H9 (cell line): Measurements from ENCODE around the gene ANKRD35. TPM values are rescaled to one million over a fixed set of nuclear protein-coding genes. Genes with fewer than 3 reads are reported as not detected.
A peak's percentile ranks its signal among the peaks of the same experiment; 100 is the strongest.

Experiments
- DNase-seq: peaks from one replicate; pipeline ENCODE4 v3.0.0-alpha.2; 2017
- H2AFZ ChIP-seq: one replicate; pipeline ENCODE4 v1.6.1; 2013; ENCODE audit warnings: mild to moderate bottlenecking, low read length, control low read depth, moderate library complexity
- H2AK5ac ChIP-seq: 2 replicates; pipeline ENCODE4 v1.6.1; 2013; ENCODE audit warnings: low read length, control low read depth, mixed read lengths; ENCODE audit not compliant: insufficient read length
- H2BK120ac ChIP-seq: one replicate; pipeline ENCODE4 v1.6.1; 2013; ENCODE audit warnings: low read depth, mild to moderate bottlenecking, low read length, control low read depth, inconsistent platforms; ENCODE audit not compliant: poor library complexity, severe bottlenecking
- H2BK12ac ChIP-seq: 2 replicates; pipeline ENCODE4 v1.6.1; 2013; ENCODE audit warnings: low read length, control low read depth, mixed read lengths, low read depth; ENCODE audit not compliant: insufficient read length
- H2BK15ac ChIP-seq: 2 replicates; pipeline ENCODE4 v1.6.1; 2013; ENCODE audit warnings: low read depth, low read length, control low read depth
- H2BK20ac ChIP-seq: one replicate; pipeline ENCODE4 v1.6.1; 2013; ENCODE audit warnings: low read depth, mild to moderate bottlenecking, low read length, control low read depth, inconsistent platforms; ENCODE audit not compliant: poor library complexity, severe bottlenecking
- H2BK5ac ChIP-seq: 2 replicates; pipeline ENCODE4 v1.6.1; 2013; ENCODE audit warnings: low read length, control low read depth, mixed read lengths; ENCODE audit not compliant: insufficient read length
- H3K14ac ChIP-seq: 2 replicates; pipeline ENCODE4 v1.6.1; 2013; ENCODE audit warnings: low read length, control low read depth; ENCODE audit not compliant: insufficient read depth
- H3K18ac ChIP-seq: 2 replicates; pipeline ENCODE4 v1.6.1; 2013; ENCODE audit warnings: low read depth, mild to moderate bottlenecking, mixed read lengths, low read length, control low read depth; ENCODE audit not compliant: insufficient read length
- H3K23ac ChIP-seq: 2 replicates; pipeline ENCODE4 v1.6.1; 2013; ENCODE audit warnings: low read length, control low read depth, mixed read lengths, low read depth; ENCODE audit not compliant: insufficient read length
- H3K23me2 ChIP-seq: 2 replicates; pipeline ENCODE4 v1.6.1; 2013; ENCODE audit warnings: low read depth, mild to moderate bottlenecking, mixed read lengths, low read length, control low read depth; ENCODE audit not compliant: insufficient read length, poor library complexity, severe bottlenecking
- H3K27ac ChIP-seq: 2 replicates; pipeline ENCODE4 v1.5.1; 2013; ENCODE audit warnings: low read length, control low read depth, mixed read lengths, low read depth; ENCODE audit not compliant: insufficient read length
- H3K27me3 ChIP-seq: 2 replicates; pipeline ENCODE4 v1.6.1; 2013; ENCODE audit warnings: low read length, control low read depth, inconsistent platforms; ENCODE audit not compliant: insufficient read depth
- H3K4ac ChIP-seq: 2 replicates; pipeline ENCODE4 v1.6.1; 2013; ENCODE audit warnings: low read depth, mild to moderate bottlenecking, control low read depth, inconsistent platforms, low read length, moderate library complexity
- H3K4me1 ChIP-seq: 2 replicates; pipeline ENCODE4 v1.6.1; 2013; ENCODE audit warnings: low read length, control low read depth, inconsistent platforms; ENCODE audit not compliant: insufficient read depth
- H3K4me2 ChIP-seq: 2 replicates; pipeline ENCODE4 v1.6.1; 2013; ENCODE audit warnings: low read length, control low read depth, mixed read lengths; ENCODE audit not compliant: insufficient read length, insufficient read depth
- H3K56ac ChIP-seq: 2 replicates; pipeline ENCODE4 v1.6.1; 2013; ENCODE audit warnings: low read depth, mild to moderate bottlenecking, mixed read lengths, low read length, control low read depth; ENCODE audit not compliant: insufficient read length
- H3K79me1 ChIP-seq: 2 replicates; pipeline ENCODE4 v1.6.1; 2013; ENCODE audit warnings: low read depth, mild to moderate bottlenecking, moderate library complexity, low read length, control low read depth, inconsistent platforms; ENCODE audit not compliant: insufficient read depth, poor library complexity, severe bottlenecking
- H3K79me2 ChIP-seq: 2 replicates; pipeline ENCODE4 v1.6.1; 2013; ENCODE audit warnings: low read length, control low read depth, inconsistent platforms; ENCODE audit not compliant: insufficient read depth
- H3K9ac ChIP-seq: 2 replicates; pipeline ENCODE4 v1.6.1; 2013; ENCODE audit warnings: low read length, control low read depth, mixed read lengths; ENCODE audit not compliant: insufficient read length; ENCODE audit errors: extremely low read depth
- H3K9me3 ChIP-seq: one replicate; pipeline ENCODE4 v1.6.1; 2013; ENCODE audit warnings: low read depth, low read length, inconsistent platforms; ENCODE audit not compliant: control insufficient read depth
- H3T11ph ChIP-seq: one replicate; pipeline ENCODE4 v1.6.1; 2013; ENCODE audit warnings: mild to moderate bottlenecking, low read length, control low read depth, inconsistent platforms
- H4K20me1 ChIP-seq: one replicate; pipeline ENCODE4 v1.6.1; 2013; ENCODE audit not compliant: control insufficient read depth, insufficient read length, insufficient read depth
- H4K5ac ChIP-seq: 2 replicates; pipeline ENCODE4 v1.6.1; 2013; ENCODE audit warnings: low read depth, mild to moderate bottlenecking, mixed read lengths, low read length, control low read depth; ENCODE audit not compliant: insufficient read length
- H4K8ac ChIP-seq: replicated peaks from 2 replicates; pipeline ENCODE4 v1.6.1; 2013; ENCODE audit warnings: low read length, control low read depth, mixed read lengths, low read depth; ENCODE audit not compliant: insufficient read length
- H4K91ac ChIP-seq: 2 replicates; pipeline ENCODE4 v1.6.1; 2013; ENCODE audit warnings: low read depth, mild to moderate bottlenecking, moderate library complexity, mixed read lengths, low read length, control low read depth; ENCODE audit not compliant: insufficient read length
- H3K27ac Mint-ChIP-seq, 3 experiments: 2 replicates in 2 of 3; 3 replicates in 1 of 3; pipeline ENCODE4 v1.8.0; 2020 to 2021; ENCODE audit warnings: mixed read lengths in 3 of 3, mild to moderate bottlenecking in 1 of 3, moderate library complexity in 1 of 3
- H3K27me3 Mint-ChIP-seq: 2 replicates; pipeline ENCODE4 v1.8.0; 2021; ENCODE audit warnings: low read depth, mild to moderate bottlenecking, moderate library complexity, mixed read lengths
- H3K36me3 Mint-ChIP-seq, 3 experiments: 2 replicates in 2 of 3; 3 replicates in 1 of 3; pipeline ENCODE4 v1.8.0; 2020 to 2021; ENCODE audit warnings: low read depth in 3 of 3, mixed read lengths in 3 of 3; ENCODE audit not compliant: insufficient read depth in 1 of 3
- H3K4me1 Mint-ChIP-seq, 2 experiments: 2 replicates each; pipeline ENCODE4 v1.8.0; 2020; ENCODE audit warnings: mixed read lengths in 2 of 2
- H3K4me3 Mint-ChIP-seq, 2 experiments: 2 replicates in 1 of 2; 3 replicates in 1 of 2; pipeline ENCODE4 v1.8.0; 2020 to 2021; ENCODE audit warnings: mild to moderate bottlenecking in 2 of 2, mixed read lengths in 2 of 2, moderate library complexity in 1 of 2
- H3K9me3 Mint-ChIP-seq, 2 experiments: 2 replicates in 1 of 2; 3 replicates in 1 of 2; pipeline ENCODE4 v1.8.0; 2020; ENCODE audit warnings: mild to moderate bottlenecking in 2 of 2, mixed read lengths in 2 of 2, moderate library complexity in 1 of 2
- WGBS: extraction: QIAGEN DNeasy Blood & Tissue Kit; methylation state at CpG from one replicate; pipeline ENCODE4 v1.1.7; 2013; ENCODE audit warnings: missing lambda C conversion rate, low lambda C conversion rate, mixed read lengths; ENCODE audit not compliant: insufficient read length; ENCODE audit errors: extremely low coverage; 5-methylcytosine and 5-hydroxymethylcytosine counted together
- total RNA-seq: library from RNA; stranded (reverse); gene quantifications from 2 replicates; pipeline ENCODE4 v1.2.1, GENCODE V29; 2021
- TF ChIP-seq, protein P1 (sequence below): fragments of 200-600 bp; sonication (generic); conservative IDR thresholded peaks from 3 replicates; pipeline ENCODE4 v1.8.0; 2021; ENCODE audit warnings: antibody characterized with exemption, mild to moderate bottlenecking

ANKRD35 gene
- total RNA-seq, 1 experiment from 2014 or later = 0.28 TPM

GRCh38 chr1:145901312-145902021 is 15.8 kb upstream of the ANKRD35 start:
- no peak overlapping the region for H2BK12ac ChIP-seq
- H3K79me2 ChIP-seq = no peaks in the 10 kb centered on the region
- no peaks in the 10 kb centered on the region for H3K9me3 ChIP-seq
- no peak overlapping the region for H3T11ph ChIP-seq
- H3K36me3 Mint-ChIP-seq = no peaks in the 10 kb centered on the region
- H3K23me2 ChIP-seq = no peaks in the 10 kb centered on the region
- H2AK5ac ChIP-seq = no peak overlapping the region
- no peak overlapping the region for H3K9ac ChIP-seq
- no peak overlapping the region for H2BK20ac ChIP-seq
- no peak overlapping the region for H2BK120ac ChIP-seq
- H3K4me1 ChIP-seq = no peaks in the 10 kb centered on the region
- H3K27me3 ChIP-seq = no peaks in the 10 kb centered on the region
- H2BK15ac ChIP-seq = no peak overlapping the region
- H4K5ac ChIP-seq = no peak overlapping the region
- H3K27me3 Mint-ChIP-seq = peaks cover 21% of the 10 kb centered on the region
- no peak overlapping the region for H3K27ac ChIP-seq
- H3K56ac ChIP-seq = no peak overlapping the region
- H3K18ac ChIP-seq = no peak overlapping the region
- DNase-seq = no peak
- H3K4me3 Mint-ChIP-seq = peak overlapping the region in 1 of 2 experiments; percentile 12; a peak in 1 of 5 replicates
- H3K4me1 Mint-ChIP-seq = peaks cover 0 to 4% of the 10 kb centered on the region in 2 experiments; a peak in 1 of 4 replicates
- no peaks in the 10 kb centered on the region for H4K20me1 ChIP-seq
- H3K27ac Mint-ChIP-seq = no peak overlapping the region
- H3K79me1 ChIP-seq = no peaks in the 10 kb centered on the region
- no peak overlapping the region for H3K4ac ChIP-seq
- H3K14ac ChIP-seq = no peak overlapping the region
- WGBS = no CpG with 5 or more reads among the region's 12 CpGs
- H4K8ac ChIP-seq = no peak overlapping the region
- no peak overlapping the region for H3K23ac ChIP-seq
- H3K4me2 ChIP-seq = no peak overlapping the region
- TF ChIP-seq, protein P1, sequence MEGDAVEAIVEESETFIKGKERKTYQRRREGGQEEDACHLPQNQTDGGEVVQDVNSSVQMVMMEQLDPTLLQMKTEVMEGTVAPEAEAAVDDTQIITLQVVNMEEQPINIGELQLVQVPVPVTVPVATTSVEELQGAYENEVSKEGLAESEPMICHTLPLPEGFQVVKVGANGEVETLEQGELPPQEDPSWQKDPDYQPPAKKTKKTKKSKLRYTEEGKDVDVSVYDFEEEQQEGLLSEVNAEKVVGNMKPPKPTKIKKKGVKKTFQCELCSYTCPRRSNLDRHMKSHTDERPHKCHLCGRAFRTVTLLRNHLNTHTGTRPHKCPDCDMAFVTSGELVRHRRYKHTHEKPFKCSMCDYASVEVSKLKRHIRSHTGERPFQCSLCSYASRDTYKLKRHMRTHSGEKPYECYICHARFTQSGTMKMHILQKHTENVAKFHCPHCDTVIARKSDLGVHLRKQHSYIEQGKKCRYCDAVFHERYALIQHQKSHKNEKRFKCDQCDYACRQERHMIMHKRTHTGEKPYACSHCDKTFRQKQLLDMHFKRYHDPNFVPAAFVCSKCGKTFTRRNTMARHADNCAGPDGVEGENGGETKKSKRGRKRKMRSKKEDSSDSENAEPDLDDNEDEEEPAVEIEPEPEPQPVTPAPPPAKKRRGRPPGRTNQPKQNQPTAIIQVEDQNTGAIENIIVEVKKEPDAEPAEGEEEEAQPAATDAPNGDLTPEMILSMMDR = peak; percentile 49
- no peaks in the 10 kb centered on the region for H3K9me3 Mint-ChIP-seq
- no peak overlapping the region for H2AFZ ChIP-seq
- no peak overlapping the region for H4K91ac ChIP-seq
- no peak overlapping the region for H2BK5ac ChIP-seq
